GM12892 (cell line): ENCODE data around the gene RBBP9.

Experiments used
- POLR2A ChIP-seq: IDR thresholded peaks from 2 replicates; pipeline ENCODE4 v1.6.1; 2011; ENCODE audit warnings: low read depth, low read length, control low read depth
- POLR2AphosphoS5 ChIP-seq: IDR thresholded peaks from 2 replicates; pipeline ENCODE4 v1.6.1; 2011; ENCODE audit warnings: low read depth, low read length, control low read depth
- TAF1 ChIP-seq: IDR thresholded peaks from 2 replicates; pipeline ENCODE4 v1.6.1; 2011; ENCODE audit warnings: low read depth, mild to moderate bottlenecking, control low read depth, low read length, borderline replicate concordance

GRCh38 chr20:18496042-18496441 is 983 bp downstream of the RBBP9 start:
- TF ChIP-seq POLR2AphosphoS5 (no peak), POLR2A (no peak), TAF1 (no peak)
